HG03095 (cell line): ENCODE results near the gene DPP4.

Source experiments
- ATAC-seq: cut with Tn5 transposase; IDR thresholded peaks from one replicate; pipeline ENCODE4 v1.9.1; 2021; ENCODE audit warnings: moderate library complexity; ENCODE audit not compliant: unreplicated experiment

DPP4 gene

GRCh38 chr2:162022290-162022945 is 51.6 kb downstream of the DPP4 start:
- no peak for ATAC-seq

GRCh38 chr2:162021516-162022058 is 52.4 kb downstream of the DPP4 start:
- ATAC-seq = no peak

- no peak for ATAC-seq
These were observed 55.5 kb downstream of the DPP4 start for GRCh38 chr2:162018530-162018929.

GRCh38 chr2:162017233-162017632 is 56.8 kb downstream of the DPP4 start:
- no peak for ATAC-seq

- ATAC-seq = no peak
These were observed 57.9 kb downstream of the DPP4 start for GRCh38 chr2:162016080-162016479.

GRCh38 chr2:162014751-162015150 is 59.3 kb downstream of the DPP4 start:
- no peak for ATAC-seq

GRCh38 chr2:162013514-162014475 is 60.2 kb downstream of the DPP4 start:
- ATAC-seq = no peak

GRCh38 chr2:162012565-162013058 is 61.4 kb downstream of the DPP4 start:
- ATAC-seq = no peak

- ATAC-seq = no peak
These were observed 62.1 kb downstream of the DPP4 start for GRCh38 chr2:162011706-162012564.

GRCh38 chr2:162009543-162009942 is 64.5 kb downstream of the DPP4 start:
- ATAC-seq = no peak

- ATAC-seq = no peak
These were observed 66.5 kb downstream of the DPP4 start for GRCh38 chr2:162007447-162008040.

- ATAC-seq = no peak
These were observed 67.7 kb downstream of the DPP4 start for GRCh38 chr2:162006337-162006736.

- no peak for ATAC-seq
These were observed 70.0 kb downstream of the DPP4 start for GRCh38 chr2:162004031-162004430.

- no peak for ATAC-seq
These were observed 71.3 kb downstream of the DPP4 start for GRCh38 chr2:162002623-162003235.

GRCh38 chr2:162000431-162000830 is 73.6 kb downstream of the DPP4 start:
- ATAC-seq = no peak

- no peak for ATAC-seq
These were observed 74.7 kb downstream of the DPP4 start for GRCh38 chr2:161999321-161999720.

GRCh38 chr2:161998857-161999256 is 75.2 kb downstream of the DPP4 start:
- ATAC-seq = no peak

- ATAC-seq = no peak
These were observed 76.0 kb downstream of the DPP4 start for GRCh38 chr2:161997916-161998471.

GRCh38 chr2:161995553-161996016 is 78.4 kb downstream of the DPP4 start:
- ATAC-seq = no peak
